ENCODE results near the gene FAM13C. TPM values are rescaled to one million over a fixed set of nuclear protein-coding genes. Genes with fewer than 3 reads are reported as not detected.

FAM13C gene
- polyA plus RNA-seq, 1 donor from 2014 or later: 89.3 TPM

DNA sequence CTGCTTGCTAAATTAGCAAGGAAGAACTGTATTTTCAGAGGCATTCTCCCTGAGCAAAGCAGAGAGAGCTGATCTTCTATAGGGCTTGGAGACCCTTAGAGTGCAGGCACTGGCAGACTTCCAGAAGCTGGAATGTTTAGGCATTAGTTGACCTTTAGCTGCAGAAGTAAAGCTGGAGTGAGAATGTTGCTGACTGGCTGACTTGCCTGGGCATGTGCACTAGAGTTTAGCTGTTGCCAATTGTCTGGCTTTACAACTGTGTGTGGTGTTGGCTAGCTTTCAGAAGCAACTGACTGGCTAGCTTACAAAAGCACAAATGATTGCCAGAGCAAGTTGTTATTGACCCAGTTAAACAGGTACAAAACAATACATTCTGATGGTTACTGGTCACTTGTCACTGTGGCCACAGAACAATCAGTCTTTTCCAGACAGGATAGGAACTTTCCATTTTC, 25.1 kb downstream of the FAM13C start:
- H3K9me2 ChIP-seq (ENCODE audit: insufficient read depth, low read length): no peaks in the 10 kb centered on the region
- H3F3A ChIP-seq (ENCODE audit: insufficient read depth, low read length, poor library complexity, severe bottlenecking): no peaks in the 10 kb centered on the region
- no peaks in the 10 kb centered on the region for H4K20me1 ChIP-seq (ENCODE audit: insufficient read depth)
- H3K79me2 ChIP-seq (replicated peaks; ENCODE audit: insufficient read depth, low read length): peaks cover 38% of the 10 kb centered on the region
- no peak overlapping the region for H2AFZ ChIP-seq (ENCODE audit: low read depth, low read length)
- H3K27me3 ChIP-seq (ENCODE audit: insufficient read depth, low read depth, low read length): no peaks in the 10 kb centered on the region
- H3K4me2 ChIP-seq (ENCODE audit: low read length): no peak overlapping the region
- H3K9ac ChIP-seq (ENCODE audit: low read length): no peak overlapping the region
- peaks cover 6% of the 10 kb centered on the region for H3K36me3 ChIP-seq (ENCODE audit: insufficient read depth, low read length)
- H3K27ac ChIP-seq (ENCODE audit: low read length): no peak overlapping the region
- no peak overlapping the region for H3K4me3 ChIP-seq (ENCODE audit: low read length)
- TF ChIP-seq EZH2 (IDR thresholded peaks at IDR 0.05; ENCODE audit: borderline replicate concordance, insufficient read depth, low read length, poor library complexity, severe bottlenecking) (no peak), POLR2AphosphoS5 (IDR thresholded peaks at IDR 0.05) (no peak), MXI1 (conservative IDR thresholded peaks at IDR 0.05; ENCODE audit: poor library complexity, severe bottlenecking) (no peak), EP300 (conservative IDR thresholded peaks at IDR 0.05; ENCODE audit: poor library complexity, severe bottlenecking) (no peak), SMC3 (conservative IDR thresholded peaks at IDR 0.05; ENCODE audit: poor library complexity) (no peak), TAF1 (IDR thresholded peaks at IDR 0.05; ENCODE audit: low read depth) (no peak), RAD21 (conservative IDR thresholded peaks at IDR 0.05) (no peak)
- TF ChIP-seq, protein P1, sequence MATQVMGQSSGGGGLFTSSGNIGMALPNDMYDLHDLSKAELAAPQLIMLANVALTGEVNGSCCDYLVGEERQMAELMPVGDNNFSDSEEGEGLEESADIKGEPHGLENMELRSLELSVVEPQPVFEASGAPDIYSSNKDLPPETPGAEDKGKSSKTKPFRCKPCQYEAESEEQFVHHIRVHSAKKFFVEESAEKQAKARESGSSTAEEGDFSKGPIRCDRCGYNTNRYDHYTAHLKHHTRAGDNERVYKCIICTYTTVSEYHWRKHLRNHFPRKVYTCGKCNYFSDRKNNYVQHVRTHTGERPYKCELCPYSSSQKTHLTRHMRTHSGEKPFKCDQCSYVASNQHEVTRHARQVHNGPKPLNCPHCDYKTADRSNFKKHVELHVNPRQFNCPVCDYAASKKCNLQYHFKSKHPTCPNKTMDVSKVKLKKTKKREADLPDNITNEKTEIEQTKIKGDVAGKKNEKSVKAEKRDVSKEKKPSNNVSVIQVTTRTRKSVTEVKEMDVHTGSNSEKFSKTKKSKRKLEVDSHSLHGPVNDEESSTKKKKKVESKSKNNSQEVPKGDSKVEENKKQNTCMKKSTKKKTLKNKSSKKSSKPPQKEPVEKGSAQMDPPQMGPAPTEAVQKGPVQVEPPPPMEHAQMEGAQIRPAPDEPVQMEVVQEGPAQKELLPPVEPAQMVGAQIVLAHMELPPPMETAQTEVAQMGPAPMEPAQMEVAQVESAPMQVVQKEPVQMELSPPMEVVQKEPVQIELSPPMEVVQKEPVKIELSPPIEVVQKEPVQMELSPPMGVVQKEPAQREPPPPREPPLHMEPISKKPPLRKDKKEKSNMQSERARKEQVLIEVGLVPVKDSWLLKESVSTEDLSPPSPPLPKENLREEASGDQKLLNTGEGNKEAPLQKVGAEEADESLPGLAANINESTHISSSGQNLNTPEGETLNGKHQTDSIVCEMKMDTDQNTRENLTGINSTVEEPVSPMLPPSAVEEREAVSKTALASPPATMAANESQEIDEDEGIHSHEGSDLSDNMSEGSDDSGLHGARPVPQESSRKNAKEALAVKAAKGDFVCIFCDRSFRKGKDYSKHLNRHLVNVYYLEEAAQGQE (IDR thresholded peaks at IDR 0.05; ENCODE audit: borderline replicate concordance): no peak
- TF ChIP-seq, protein P2, sequence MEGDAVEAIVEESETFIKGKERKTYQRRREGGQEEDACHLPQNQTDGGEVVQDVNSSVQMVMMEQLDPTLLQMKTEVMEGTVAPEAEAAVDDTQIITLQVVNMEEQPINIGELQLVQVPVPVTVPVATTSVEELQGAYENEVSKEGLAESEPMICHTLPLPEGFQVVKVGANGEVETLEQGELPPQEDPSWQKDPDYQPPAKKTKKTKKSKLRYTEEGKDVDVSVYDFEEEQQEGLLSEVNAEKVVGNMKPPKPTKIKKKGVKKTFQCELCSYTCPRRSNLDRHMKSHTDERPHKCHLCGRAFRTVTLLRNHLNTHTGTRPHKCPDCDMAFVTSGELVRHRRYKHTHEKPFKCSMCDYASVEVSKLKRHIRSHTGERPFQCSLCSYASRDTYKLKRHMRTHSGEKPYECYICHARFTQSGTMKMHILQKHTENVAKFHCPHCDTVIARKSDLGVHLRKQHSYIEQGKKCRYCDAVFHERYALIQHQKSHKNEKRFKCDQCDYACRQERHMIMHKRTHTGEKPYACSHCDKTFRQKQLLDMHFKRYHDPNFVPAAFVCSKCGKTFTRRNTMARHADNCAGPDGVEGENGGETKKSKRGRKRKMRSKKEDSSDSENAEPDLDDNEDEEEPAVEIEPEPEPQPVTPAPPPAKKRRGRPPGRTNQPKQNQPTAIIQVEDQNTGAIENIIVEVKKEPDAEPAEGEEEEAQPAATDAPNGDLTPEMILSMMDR (IDR thresholded peaks at IDR 0.05; ENCODE audit: poor library complexity, severe bottlenecking): no peak
- no peaks in the 10 kb centered on the region for H3K9me3 ChIP-seq (ENCODE audit: low read length)

DNA sequence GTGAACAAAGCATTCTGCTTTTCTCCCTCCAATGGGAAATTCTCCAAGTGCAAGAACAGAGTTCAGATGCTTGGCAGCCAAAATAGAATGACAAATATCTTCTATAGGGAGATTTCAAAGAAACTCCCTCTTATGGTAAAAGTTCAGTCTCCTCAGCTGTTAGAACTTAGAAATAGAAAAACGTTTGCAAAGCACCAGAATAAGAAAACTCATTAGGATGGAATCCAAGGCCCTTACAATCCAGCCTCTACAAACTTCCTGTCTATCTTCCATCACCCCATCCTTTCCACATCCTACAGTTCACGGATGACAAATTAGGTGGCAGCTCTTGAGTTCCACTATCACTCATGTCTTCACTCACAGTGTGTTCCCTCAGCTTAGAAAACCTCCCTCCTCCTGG, 25.7 kb downstream of the FAM13C start:
- H3K79me2 ChIP-seq (replicated peaks; ENCODE audit: insufficient read depth, low read length): peaks cover 39% of the 10 kb centered on the region
- TF ChIP-seq POLR2AphosphoS5 (IDR thresholded peaks at IDR 0.05) (no peak), MXI1 (conservative IDR thresholded peaks at IDR 0.05; ENCODE audit: poor library complexity, severe bottlenecking) (no peak), SMC3 (conservative IDR thresholded peaks at IDR 0.05; ENCODE audit: poor library complexity) (no peak), EP300 (conservative IDR thresholded peaks at IDR 0.05; ENCODE audit: poor library complexity, severe bottlenecking) (no peak), TAF1 (IDR thresholded peaks at IDR 0.05; ENCODE audit: low read depth) (no peak), EZH2 (IDR thresholded peaks at IDR 0.05; ENCODE audit: borderline replicate concordance, insufficient read depth, low read length, poor library complexity, severe bottlenecking) (no peak), RAD21 (conservative IDR thresholded peaks at IDR 0.05) (no peak)
- TF ChIP-seq, protein P2 (IDR thresholded peaks at IDR 0.05; ENCODE audit: poor library complexity, severe bottlenecking): no peak
- TF ChIP-seq, protein P1 (IDR thresholded peaks at IDR 0.05; ENCODE audit: borderline replicate concordance): no peak
- H3K9ac ChIP-seq (ENCODE audit: low read length): no peak overlapping the region
- no peak overlapping the region for H3K4me3 ChIP-seq (ENCODE audit: low read length)
- H3K9me3 ChIP-seq (ENCODE audit: low read length): no peaks in the 10 kb centered on the region
- no peaks in the 10 kb centered on the region for H3F3A ChIP-seq (ENCODE audit: insufficient read depth, low read length, poor library complexity, severe bottlenecking)
- no peak overlapping the region for H3K4me2 ChIP-seq (ENCODE audit: low read length)
- H3K36me3 ChIP-seq (ENCODE audit: insufficient read depth, low read length): peaks cover 5% of the 10 kb centered on the region
- no peak overlapping the region for H3K27ac ChIP-seq (ENCODE audit: low read length)
- H4K20me1 ChIP-seq (ENCODE audit: insufficient read depth): no peaks in the 10 kb centered on the region
- no peaks in the 10 kb centered on the region for H3K27me3 ChIP-seq (ENCODE audit: insufficient read depth, low read depth, low read length)
- H2AFZ ChIP-seq (ENCODE audit: low read depth, low read length): no peak overlapping the region
- H3K9me2 ChIP-seq (ENCODE audit: insufficient read depth, low read length): no peaks in the 10 kb centered on the region

All from neural cell (in vitro differentiated cells).